Measurements from ENCODE around the gene CD99. TPM values are rescaled to one million over a fixed set of nuclear protein-coding genes. Genes with fewer than 3 reads are reported as not detected.
"Not testable (repeated sequence)": the region's sequence is repeated elsewhere in the genome, so short reads cannot be mapped to it uniquely, and the experiment has no call there.

CD99 gene
- total RNA-seq, 3 donors from 2014 or later (not counting 1 experiment from before 2014, with no cell fraction given): 312 to 340 (median 333) TPM

- Histone ChIP-seq H3K36me3 (ENCODE audit: control insufficient read depth, insufficient read depth, low read length) (peaks cover 21% of the 10 kb centered on the region), H3K27me3 (ENCODE audit: control insufficient read depth, insufficient read depth, low read length) (no peaks in the 10 kb centered on the region), H3K4me3 (ENCODE audit: low read length) (no peak overlapping the region), H3K9me3 (ENCODE audit: control insufficient read depth, insufficient read depth, low read length) (no peaks in the 10 kb centered on the region), H3K4me1 (ENCODE audit: control insufficient read depth, insufficient read depth, low read length) (no peaks in the 10 kb centered on the region), H3K27ac (ENCODE audit: low read length) (no peak overlapping the region)
- Mint-ChIP-seq H3K4me1 (peaks cover 0 to 5% of the 10 kb centered on the region in 2 donors), H3K9me3 (no peaks in the 10 kb centered on the region), H3K36me3 (peaks cover 15% of the 10 kb centered on the region), H3K27ac (peak overlapping the region in 1 of 2 donors; percentile 58), H3K27me3 (ENCODE audit: low read depth in 2 of 2) (no peaks in the 10 kb centered on the region), H3K4me3 (no peak overlapping the region)
- TF ChIP-seq, protein P1, sequence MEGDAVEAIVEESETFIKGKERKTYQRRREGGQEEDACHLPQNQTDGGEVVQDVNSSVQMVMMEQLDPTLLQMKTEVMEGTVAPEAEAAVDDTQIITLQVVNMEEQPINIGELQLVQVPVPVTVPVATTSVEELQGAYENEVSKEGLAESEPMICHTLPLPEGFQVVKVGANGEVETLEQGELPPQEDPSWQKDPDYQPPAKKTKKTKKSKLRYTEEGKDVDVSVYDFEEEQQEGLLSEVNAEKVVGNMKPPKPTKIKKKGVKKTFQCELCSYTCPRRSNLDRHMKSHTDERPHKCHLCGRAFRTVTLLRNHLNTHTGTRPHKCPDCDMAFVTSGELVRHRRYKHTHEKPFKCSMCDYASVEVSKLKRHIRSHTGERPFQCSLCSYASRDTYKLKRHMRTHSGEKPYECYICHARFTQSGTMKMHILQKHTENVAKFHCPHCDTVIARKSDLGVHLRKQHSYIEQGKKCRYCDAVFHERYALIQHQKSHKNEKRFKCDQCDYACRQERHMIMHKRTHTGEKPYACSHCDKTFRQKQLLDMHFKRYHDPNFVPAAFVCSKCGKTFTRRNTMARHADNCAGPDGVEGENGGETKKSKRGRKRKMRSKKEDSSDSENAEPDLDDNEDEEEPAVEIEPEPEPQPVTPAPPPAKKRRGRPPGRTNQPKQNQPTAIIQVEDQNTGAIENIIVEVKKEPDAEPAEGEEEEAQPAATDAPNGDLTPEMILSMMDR (IDR thresholded peaks at IDR 0.05): no peak
- intact Hi-C loops (cut with micrococcal nuclease): no loop called here
- WGBS (ENCODE audit: insufficient coverage): 99% methylated on average over 3 of the region's 3 CpGs
- ATAC-seq (no peak), DNase-seq (no peak)
Observed at GRCh38 chrX:2741386-2741785, 50.3 kb downstream of the CD99 start.

DNA sequence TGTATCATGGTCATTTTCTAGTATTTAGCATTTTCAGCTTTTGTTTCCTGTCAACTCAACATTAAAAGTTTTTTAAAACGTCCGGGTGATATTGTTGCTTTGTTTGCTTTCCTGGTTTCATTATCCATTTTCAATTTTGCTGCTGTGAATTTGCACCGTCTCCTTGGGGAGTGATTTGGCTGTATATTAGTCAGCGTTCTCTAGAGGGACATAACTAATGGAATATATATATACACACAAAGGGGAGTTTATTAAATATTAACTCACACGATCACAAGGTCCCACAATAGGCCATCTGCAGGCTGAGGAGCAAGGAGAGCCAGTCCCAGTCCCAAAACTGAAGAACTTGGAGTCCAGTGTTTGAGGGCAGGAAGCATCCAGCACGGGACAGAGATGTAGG lies 55.2 kb downstream of the CD99 start:
- peak overlapping the region; percentile 4 to 51 for H3K27ac Mint-ChIP-seq
- H3K27ac ChIP-seq (ENCODE audit: low read length); H3K36me3 ChIP-seq (ENCODE audit: control insufficient read depth, insufficient read depth, low read length); H3K27me3 Mint-ChIP-seq (ENCODE audit: low read depth in 2 of 2); intact Hi-C loops (cut with micrococcal nuclease); DNase-seq; H3K9me3 Mint-ChIP-seq; H3K9me3 ChIP-seq (ENCODE audit: control insufficient read depth, insufficient read depth, low read length); ATAC-seq; H3K4me3 Mint-ChIP-seq; H3K27me3 ChIP-seq (ENCODE audit: control insufficient read depth, insufficient read depth, low read length); H3K4me1 Mint-ChIP-seq; H3K4me3 ChIP-seq (ENCODE audit: low read length); H3K4me1 ChIP-seq (ENCODE audit: control insufficient read depth, insufficient read depth, low read length): not testable (repeated sequence)
- 81% methylated on average over 4 of the region's 6 CpGs for WGBS (ENCODE audit: insufficient coverage)
- peaks cover 15% of the 10 kb centered on the region for H3K36me3 Mint-ChIP-seq

GRCh38 chrX:2748171-2748814 lies 57.2 kb downstream of the CD99 start:
- ATAC-seq: no peak
- H3K4me3 Mint-ChIP-seq: no peak overlapping the region
- H3K9me3 ChIP-seq (ENCODE audit: control insufficient read depth, insufficient read depth, low read length): no peaks in the 10 kb centered on the region
- H3K27me3 Mint-ChIP-seq (ENCODE audit: low read depth in 2 of 2): no peaks in the 10 kb centered on the region
- no peaks in the 10 kb centered on the region for H3K36me3 Mint-ChIP-seq
- no peak overlapping the region for H3K27ac Mint-ChIP-seq
- H3K4me3 ChIP-seq (ENCODE audit: low read length): no peak overlapping the region
- no peaks in the 10 kb centered on the region for H3K4me1 ChIP-seq (ENCODE audit: control insufficient read depth, insufficient read depth, low read length)
- H3K27me3 ChIP-seq (ENCODE audit: control insufficient read depth, insufficient read depth, low read length): no peaks in the 10 kb centered on the region
- DNase-seq: no peak
- peaks cover 0 to 5% of the 10 kb centered on the region in 2 donors for H3K4me1 Mint-ChIP-seq
- no peak overlapping the region for H3K27ac ChIP-seq (ENCODE audit: low read length)
- intact Hi-C loops (cut with micrococcal nuclease): no loop called here
- no peaks in the 10 kb centered on the region for H3K36me3 ChIP-seq (ENCODE audit: control insufficient read depth, insufficient read depth, low read length)
- WGBS (ENCODE audit: insufficient coverage): 87% methylated on average over 8 of the region's 8 CpGs
- TF ChIP-seq, protein P1 (IDR thresholded peaks at IDR 0.05): no peak
- H3K9me3 Mint-ChIP-seq: no peaks in the 10 kb centered on the region

DNA sequence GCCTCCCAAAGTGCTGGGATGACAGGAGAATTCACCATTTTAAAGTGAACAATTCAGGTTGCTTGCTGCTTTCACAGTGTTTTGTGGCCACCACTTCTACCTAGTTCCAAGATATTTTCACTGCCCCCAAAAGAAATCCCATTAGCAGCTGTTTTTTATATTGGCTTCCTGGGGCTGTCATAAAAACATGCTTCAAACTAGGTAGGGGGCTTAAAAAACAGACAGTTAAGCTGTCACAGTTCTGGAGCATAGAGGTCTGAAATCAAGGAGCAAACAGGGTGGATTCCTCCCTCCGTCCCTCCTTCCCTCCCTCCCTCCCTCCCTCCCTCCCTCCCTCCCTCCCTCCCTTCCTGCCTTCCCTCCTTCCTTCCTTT lies 57.7 kb downstream of the CD99 start:
- Histone ChIP-seq H3K36me3 (ENCODE audit: control insufficient read depth, insufficient read depth, low read length) (no peaks in the 10 kb centered on the region), H3K27me3 (ENCODE audit: control insufficient read depth, insufficient read depth, low read length) (no peaks in the 10 kb centered on the region), H3K9me3 (ENCODE audit: control insufficient read depth, insufficient read depth, low read length) (no peaks in the 10 kb centered on the region), H3K4me3 (ENCODE audit: low read length) (no peak overlapping the region), H3K27ac (ENCODE audit: low read length) (no peak overlapping the region), H3K4me1 (ENCODE audit: control insufficient read depth, insufficient read depth, low read length) (no peaks in the 10 kb centered on the region)
- intact Hi-C loops (cut with micrococcal nuclease): no loop called here
- H3K4me3 Mint-ChIP-seq: no peak overlapping the region
- no peak for ATAC-seq
- H3K27me3 Mint-ChIP-seq (ENCODE audit: low read depth in 2 of 2): no peaks in the 10 kb centered on the region
- H3K4me1 Mint-ChIP-seq: peaks cover 0 to 5% of the 10 kb centered on the region in 2 donors
- TF ChIP-seq, protein P1 (IDR thresholded peaks at IDR 0.05): no peak
- no CpG with 5 or more reads among the region's 1 CpG for WGBS (ENCODE audit: insufficient coverage)
- DNase-seq: no peak
- H3K36me3 Mint-ChIP-seq: no peaks in the 10 kb centered on the region
- H3K9me3 Mint-ChIP-seq: no peaks in the 10 kb centered on the region
- no peak overlapping the region for H3K27ac Mint-ChIP-seq

Data from natural killer cell (primary cell).